HG03108 (cell line): Measurements from ENCODE around the gene RGPD3.
"Not testable (repeated sequence)": the region's sequence is repeated elsewhere in the genome, so short reads cannot be mapped to it uniquely, and the experiment has no call there.

ENCODE experiments used
- ATAC-seq: cut with Tn5 transposase; IDR thresholded peaks from one replicate; pipeline ENCODE4 v1.9.1; 2021; ENCODE audit warnings: moderate library complexity; ENCODE audit not compliant: unreplicated experiment

The RGPD3 gene

GRCh38 chr2:106486551-106487385, 18.6 kb upstream of the RGPD3 start, which contains the start of gene CD8B2:
CD8B2 (plus strand) TSS chr2:106487364; CDS start chr2:106487427, 63 bp downstream.
- ATAC-seq: not testable (repeated sequence)

GRCh38 chr2:106479563-106479962, 11.3 kb upstream of the RGPD3 start:
- not testable (repeated sequence) for ATAC-seq

GRCh38 chr2:106477647-106478046, 9.4 kb upstream of the RGPD3 start:
- not testable (repeated sequence) for ATAC-seq

GRCh38 chr2:106470658-106471057, 2.4 kb upstream of the RGPD3 start:
- not testable (repeated sequence) for ATAC-seq

GRCh38 chr2:106467516-106467915, 697 bp downstream of the RGPD3 start:
- not testable (repeated sequence) for ATAC-seq

DNA sequence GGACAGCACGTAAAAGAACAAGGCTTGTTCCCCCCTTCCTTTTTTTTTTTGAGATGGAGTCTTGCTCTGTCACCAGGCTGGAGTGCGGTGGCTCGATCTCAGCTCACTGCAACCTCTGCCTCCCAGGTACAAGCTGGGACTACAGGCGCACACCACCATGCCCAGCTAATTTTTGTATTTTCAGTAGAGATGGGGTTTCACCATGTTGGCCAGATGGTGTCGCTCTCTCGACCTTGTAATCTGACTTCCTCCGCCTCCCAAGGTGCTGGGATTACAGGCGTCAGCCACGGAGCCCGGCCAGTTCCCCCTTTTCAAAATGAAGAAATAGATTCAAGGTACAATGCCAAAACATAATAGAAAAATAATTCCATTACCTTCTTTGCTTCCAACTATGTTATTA, 6.3 kb downstream of the RGPD3 start:
- not testable (repeated sequence) for ATAC-seq

GRCh38 chr2:106390680-106391079, 77.5 kb downstream of the RGPD3 start:
- ATAC-seq: not testable (repeated sequence)

DNA sequence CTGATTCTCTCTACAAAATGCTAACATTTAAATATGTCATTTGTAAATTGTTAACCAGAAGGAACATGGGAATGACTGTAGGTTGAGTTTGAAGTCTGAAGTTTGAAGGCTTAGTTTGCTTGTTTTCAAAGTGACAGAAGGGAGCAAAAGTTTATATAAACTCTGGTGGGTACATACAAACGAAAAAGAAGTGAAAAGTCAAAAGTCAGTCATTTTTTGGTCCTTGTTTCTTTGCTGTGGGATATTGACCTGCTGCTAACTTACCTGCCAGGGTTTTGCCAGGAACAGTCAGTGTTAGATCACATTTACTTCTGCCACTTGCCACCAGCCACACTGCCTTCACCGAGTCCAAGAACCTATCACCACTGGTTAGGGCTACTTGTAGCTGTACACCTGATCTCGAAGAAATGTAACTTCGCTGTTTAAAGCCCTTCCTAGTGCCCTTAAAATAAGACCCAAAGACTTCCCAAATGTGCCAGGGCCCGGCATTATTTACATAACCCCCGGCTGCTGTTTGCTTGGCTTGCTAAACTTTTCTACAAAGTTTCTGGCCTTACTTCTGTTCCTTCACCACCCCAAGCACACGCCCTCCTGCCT, 79.3 kb downstream of the RGPD3 start:
- ATAC-seq: not testable (repeated sequence)

- ATAC-seq: not testable (repeated sequence)
These were observed 83.7 kb downstream of the RGPD3 start for GRCh38 chr2:106384548-106384947.

DNA sequence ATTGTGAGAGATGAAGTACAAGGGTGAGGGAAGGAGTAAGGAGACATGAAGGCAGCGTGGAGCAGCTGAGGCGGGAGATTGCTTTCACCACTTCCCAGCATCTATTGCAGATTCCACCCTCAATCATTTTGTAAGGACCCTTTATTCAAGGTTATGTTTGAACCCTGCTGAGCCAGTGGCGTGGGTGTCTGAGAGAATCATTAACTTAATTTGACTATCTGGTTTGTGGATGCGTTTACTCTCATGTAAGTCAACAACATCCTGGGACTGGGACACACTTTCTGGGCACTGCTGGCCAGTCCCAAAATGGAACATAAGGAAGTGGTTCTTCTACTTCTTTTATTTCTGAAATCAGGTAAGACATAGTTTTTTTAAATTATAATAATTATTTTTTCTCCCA, 86.3 kb downstream of the RGPD3 start:
- ATAC-seq: not testable (repeated sequence)

- not testable (repeated sequence) for ATAC-seq
These were observed 88.6 kb downstream of the RGPD3 start for GRCh38 chr2:106379567-106379966.

DNA sequence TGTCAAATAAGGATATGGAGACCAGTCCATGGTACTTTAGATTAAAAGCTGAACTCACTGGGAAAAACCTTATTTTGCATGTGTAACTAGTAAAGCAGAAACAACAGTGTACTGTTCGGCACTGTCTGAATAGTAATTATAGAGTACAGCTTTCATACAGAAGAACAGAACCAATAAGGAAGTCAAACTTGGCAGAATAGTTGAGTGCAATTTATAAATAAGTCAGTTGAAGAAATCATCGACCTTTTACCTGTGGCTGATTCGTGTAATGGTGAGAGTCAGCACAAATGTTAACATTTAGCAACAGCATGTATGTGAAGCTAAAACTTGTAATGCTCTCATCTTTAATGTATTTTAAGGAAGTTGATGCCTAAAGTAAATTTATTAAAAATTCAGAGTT, 99.0 kb downstream of the RGPD3 start:
- ATAC-seq: not testable (repeated sequence)

- no peak for ATAC-seq
These were observed 101.9 kb downstream of the RGPD3 start for GRCh38 chr2:106366204-106366885.

- ATAC-seq: no peak
These were observed 104.4 kb downstream of the RGPD3 start for GRCh38 chr2:106363791-106364190.

GRCh38 chr2:106362789-106363188, 105.4 kb downstream of the RGPD3 start:
- ATAC-seq: no peak

GRCh38 chr2:106359512-106359911, 108.7 kb downstream of the RGPD3 start:
- no peak for ATAC-seq

- no peak for ATAC-seq
These were observed 109.7 kb downstream of the RGPD3 start for GRCh38 chr2:106358521-106358920.

- ATAC-seq: peak; percentile 80
These were observed 110.1 kb downstream of the RGPD3 start for GRCh38 chr2:106358081-106358480.

- no peak for ATAC-seq
These were observed 111.9 kb downstream of the RGPD3 start for GRCh38 chr2:106356291-106356690.

- ATAC-seq: no peak
These were observed 114.5 kb downstream of the RGPD3 start for GRCh38 chr2:106353676-106354075.

DNA sequence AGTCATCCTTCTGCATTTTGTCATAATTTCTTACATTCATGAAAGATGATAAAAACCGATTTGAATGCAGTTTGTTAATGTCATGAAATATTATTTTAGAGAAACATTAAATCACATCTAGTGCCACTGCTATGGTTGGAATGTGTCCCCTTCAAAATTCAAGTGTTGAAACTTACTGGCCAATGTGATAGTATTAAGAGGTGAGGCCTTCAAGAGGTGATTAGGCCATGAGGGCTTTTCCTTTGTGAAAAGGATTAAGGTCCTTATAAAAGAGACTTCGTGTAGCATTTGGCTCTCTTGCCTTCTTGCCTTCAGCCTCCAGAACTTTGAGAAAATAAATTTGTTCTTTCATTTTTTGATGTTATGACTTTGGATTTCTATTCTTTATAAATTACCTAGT, 117.2 kb downstream of the RGPD3 start:
- ATAC-seq: no peak

GRCh38 chr2:106344302-106344701, 123.9 kb downstream of the RGPD3 start:
- no peak for ATAC-seq
